Measurements from ENCODE around the gene SVIL. TPM values are rescaled to one million over a fixed set of nuclear protein-coding genes. Genes with fewer than 3 reads are reported as not detected.

SVIL gene
- total RNA-seq, 1 donor from 2014 or later = 118 TPM

- Histone ChIP-seq H3K4me3 (no peak overlapping the region), H3K36me3 (peaks cover 6% of the 10 kb centered on the region), H3K27me3 (ENCODE audit: low read depth) (no peaks in the 10 kb centered on the region), H3K9me3 (no peaks in the 10 kb centered on the region), H3K4me1 (peaks cover 37% of the 10 kb centered on the region), H3K27ac (no peak overlapping the region)
- DNase-seq (no peak), ATAC-seq (no peak)
- no peak for TF ChIP-seq CTCF (IDR thresholded peaks at IDR 0.05)
- intact Hi-C loops (cut with DNase I) = no loop called here
Observed at GRCh38 chr10:29657719-29658274, 23.0 kb upstream of the SVIL start.

GRCh38 chr10:29656451-29656992, 21.8 kb upstream of the SVIL start:
- no peaks in the 10 kb centered on the region for H3K27me3 ChIP-seq (ENCODE audit: low read depth)
- H3K4me1 ChIP-seq = peaks cover 36% of the 10 kb centered on the region
- no peak overlapping the region for H3K27ac ChIP-seq
- peaks cover 6% of the 10 kb centered on the region for H3K36me3 ChIP-seq
- no peak for ATAC-seq
- no peak overlapping the region for H3K4me3 ChIP-seq
- no peak for DNase-seq
- no peaks in the 10 kb centered on the region for H3K9me3 ChIP-seq
- intact Hi-C loops (cut with DNase I) = no loop called here
- TF ChIP-seq CTCF (IDR thresholded peaks at IDR 0.05) = no peak

GRCh38 chr10:29652192-29652591, 17.4 kb upstream of the SVIL start:
- no peak for DNase-seq
- Histone ChIP-seq H3K36me3 (peaks cover 6% of the 10 kb centered on the region), H3K27ac (no peak overlapping the region), H3K4me3 (no peak overlapping the region), H3K9me3 (no peaks in the 10 kb centered on the region), H3K27me3 (ENCODE audit: low read depth) (no peaks in the 10 kb centered on the region), H3K4me1 (peaks cover 18% of the 10 kb centered on the region)
- no peak for TF ChIP-seq CTCF (IDR thresholded peaks at IDR 0.05)
- ATAC-seq = no peak
- intact Hi-C loops (cut with DNase I) = no loop called here

- Histone ChIP-seq H3K9me3 (no peaks in the 10 kb centered on the region), H3K4me3 (no peak overlapping the region), H3K4me1 (peaks cover 21% of the 10 kb centered on the region), H3K27ac (no peak overlapping the region), H3K27me3 (ENCODE audit: low read depth) (no peaks in the 10 kb centered on the region), H3K36me3 (peaks cover 6% of the 10 kb centered on the region)
- DNase-seq (no peak), ATAC-seq (no peak)
- intact Hi-C loops (cut with DNase I) = no loop called here
- no peak for TF ChIP-seq CTCF (IDR thresholded peaks at IDR 0.05)
Observed at GRCh38 chr10:29651767-29652166, 17.0 kb upstream of the SVIL start.

- ATAC-seq (no peak), DNase-seq (no peak)
- H3K9me3 ChIP-seq = no peaks in the 10 kb centered on the region
- H3K27ac ChIP-seq = no peak overlapping the region
- H3K4me1 ChIP-seq = peaks cover 33% of the 10 kb centered on the region
- H3K4me3 ChIP-seq = no peak overlapping the region
- intact Hi-C loops (cut with DNase I) = no loop called here
- no peak for TF ChIP-seq CTCF (IDR thresholded peaks at IDR 0.05)
- no peaks in the 10 kb centered on the region for H3K27me3 ChIP-seq (ENCODE audit: low read depth)
- no peaks in the 10 kb centered on the region for H3K36me3 ChIP-seq
Observed at GRCh38 chr10:29650552-29650944, 15.8 kb upstream of the SVIL start.

Data from lower lobe of right lung (tissue), 2 donors.